K562 (cell line): ENCODE results near the gene SLC12A9. TPM values are rescaled to one million over a fixed set of nuclear protein-coding genes. Genes with fewer than 3 reads are reported as not detected.

Source experiments
- ARID3B ChIP-seq: fragments of 250-450 bp; sonication (Bioruptor Pico); IDR thresholded peaks from 2 replicates; pipeline ENCODE4 v1.4.0; 2020; ENCODE audit warnings: borderline replicate concordance
- ATF2 ChIP-seq: sonication (generic); formaldehyde crosslinking; IDR thresholded peaks from 2 replicates; pipeline ENCODE4 v1.8.1; 2022; ENCODE audit warnings: missing genetic modification reagents
- HLTF ChIP-seq: fragments of 450-650 bp; IDR thresholded peaks from 2 replicates; pipeline ENCODE4 v1.6.1; 2016
- ID3 ChIP-seq, 2 experiments: fragments of 250-450 bp in 1 of 2; fragments of 450-650 bp in 1 of 2; sonication (Bioruptor Pico) in 1 of 2; IDR thresholded peaks; 2 replicates each; pipeline versions ENCODE4 v1.6.1 to v1.8.0; 2016 to 2021; ENCODE audit warnings: mild to moderate bottlenecking in 2 of 2, moderate library complexity in 2 of 2, missing compliant biosample characterization in 1 of 2, missing genetic modification characterization in 1 of 2
- JUND ChIP-seq, 2 experiments: IDR thresholded peaks; 2 replicates in 1 of 2; 3 replicates in 1 of 2; pipeline ENCODE4 v1.6.1; 2011; ENCODE audit warnings: borderline replicate concordance in 2 of 2, low read depth in 2 of 2, low read length in 2 of 2, improper control_type of control experiment in 1 of 2, missing biosample characterization in 1 of 2, missing genetic modification characterization in 1 of 2, missing genetic modification reagents in 1 of 2
- MED1 ChIP-seq: sonication (generic); formaldehyde crosslinking; IDR thresholded peaks from 2 replicates; pipeline ENCODE4 v1.8.1; 2023; ENCODE audit warnings: missing genetic modification reagents, borderline replicate concordance
- MTA3 ChIP-seq: fragments of 450-650 bp; formaldehyde crosslinking; IDR thresholded peaks from 2 replicates; pipeline ENCODE4 v1.6.1; 2017; ENCODE audit warnings: mild to moderate bottlenecking, borderline replicate concordance
- PKNOX1 ChIP-seq: fragments of 450-650 bp; IDR thresholded peaks from 2 replicates; pipeline ENCODE4 v1.6.1; 2016
- ZBTB11 ChIP-seq, 3 experiments: fragments of 200-800 bp in 1 of 3; fragments of 250-450 bp in 1 of 3; fragments of 450-650 bp in 1 of 3; sonication (Bioruptor Pico) in 1 of 3; sonication (Bioruptor generic) in 1 of 3; formaldehyde crosslinking in 1 of 3; IDR thresholded peaks; 2 replicates each; pipeline versions ENCODE4 v1.6.1 to v1.8.0; 2016 to 2022; ENCODE audit warnings: mild to moderate bottlenecking in 2 of 3, missing genetic modification characterization in 2 of 3, missing compliant biosample characterization in 1 of 3, moderate library complexity in 1 of 3
- ZBTB49 ChIP-seq: sonication (generic); formaldehyde crosslinking; IDR thresholded peaks from 2 replicates; pipeline ENCODE4 v1.8.0; 2022; ENCODE audit warnings: missing genetic modification reagents, mild to moderate bottlenecking, borderline replicate concordance
- ZNF507 ChIP-seq: conservative IDR thresholded peaks from 2 replicates; pipeline ENCODE4 v1.6.1; 2017; ENCODE audit warnings: missing genetic modification characterization, missing compliant biosample characterization
- polyA plus RNA-seq, 8 experiments: library from polyadenylated mRNA; depleted of rRNA in 4 of 8; stranded (reverse) in 5 of 8; unstranded in 3 of 8; fragments of >200 nt; fragmentation: Nextera tagmentation in 2 of 8; fragmentation: Illumina TruSeq in 1 of 8; extraction: Ambion mirVana in 2 of 8; extraction: Trizol in 1 of 8; gene quantifications; 2 replicates each; pipeline versions ENCODE4 v1.2.1 to v1.2.3, GENCODE V29; 2011 to 2014; ENCODE audit warnings: inconsistent platforms in 1 of 8, missing spikeins in 1 of 8
- total RNA-seq, 7 experiments: library from RNA; depleted of rRNA in 6 of 7; stranded (reverse); fragments of >200 nt in 6 of 7; fragmentation: Illumina TruSeq in 2 of 7; extraction: Trizol in 2 of 7; gene quantifications; 2 replicates each; pipeline versions ENCODE4 v1.2.1 to v1.2.3, GENCODE V29; 2011 to 2021; ENCODE audit warnings: low replicate concordance in 1 of 7

The SLC12A9 gene
- total and polyA plus RNA-seq, 9 of the 15 experiments (the other 6 are each of a cell fraction or from before 2014, with no cell fraction given) = 0.06 to 20.2 (median 10.7) TPM

- TF ChIP-seq ID3 (CRISPR knock-in tag; IDR thresholded peaks at IDR 0.05) = no peak
- TF ChIP-seq ID3 (tag; IDR thresholded peaks at IDR 0.05) = no peak
- no peak for TF ChIP-seq JUND (IDR thresholded peaks at IDR 0.05; ENCODE audit: borderline replicate concordance, low read depth, low read length)
- 0 out of 3 replicates have a peak, but pooled peaks have one; percentile 1 for TF ChIP-seq JUND (tag; IDR thresholded peaks at IDR 0.05; ENCODE audit: borderline replicate concordance, low read depth, low read length)
- no peak for TF ChIP-seq MED1 (CRISPR knock-in tag)
- peak in 1 of 3 experiments; percentile 9; a peak in 1 of 6 replicates for TF ChIP-seq ZBTB11 (CRISPR knock-in tag; IDR thresholded peaks at IDR 0.05)
- no peak for TF ChIP-seq ARID3B (CRISPR knock-in tag)
- TF ChIP-seq MTA3 = no peak
- no peak for TF ChIP-seq ATF2
- TF ChIP-seq PKNOX1 = no peak
- TF ChIP-seq HLTF = no peak
- no peak for TF ChIP-seq ZBTB49 (CRISPR knock-in tag)
- no peak for TF ChIP-seq ZNF507 (tag)
Measured at GRCh38 chr7:100826514-100827329, 25.8 kb upstream of the SLC12A9 start (continued).
